H1 (cell line): Measurements from ENCODE around the gene CDCA4. TPM values are rescaled to one million over a fixed set of nuclear protein-coding genes. Genes with fewer than 3 reads are reported as not detected.

Source experiments
- CTCF ChIA-PET: fragments of 300-600 bp; sonication (Branson Sonifier 250); formaldehyde crosslinking; loops from one replicate; lab custom pipeline; 2021; ENCODE audit not compliant: partially characterized antibody; lab: Charles Lee
- POLR2A ChIA-PET: fragments of 300-600 bp; sonication (Branson Sonifier 250); formaldehyde crosslinking; loops from one replicate; lab custom pipeline; 2021; ENCODE audit warnings: inconsistent platforms; ENCODE audit not compliant: partially characterized antibody; lab: Charles Lee
- DNase-seq, 2 experiments: peaks; one replicate each; pipeline versions ENCODE4 v3.0.0 to v3.0.0-alpha.2; 2010 to 2022; ENCODE audit warnings: low spot score in 2 of 2, low read depth in 1 of 2, mixed read lengths in 1 of 2
- FAIRE-seq: peaks from 2 replicates; lab custom pipeline; 2011; peaks lifted over from hg19 to GRCh38; lab: Jason Lieb, UNC
- H2AFZ ChIP-seq: 2 replicates; pipeline ENCODE4 v1.8.1; 2012; ENCODE audit warnings: low read length, inconsistent platforms
- H2AK5ac ChIP-seq: 2 replicates; pipeline ENCODE4 v1.6.1; 2013; ENCODE audit warnings: low read depth, low read length
- H2BK120ac ChIP-seq: replicated peaks from 2 replicates; pipeline ENCODE3; 2013; ENCODE audit warnings: low read depth, low read length, inconsistent platforms
- H2BK12ac ChIP-seq: 2 replicates; pipeline ENCODE4 v1.6.1; 2013; ENCODE audit warnings: low read depth, low read length
- H2BK15ac ChIP-seq: 2 replicates; pipeline ENCODE4 v1.6.1; 2013; ENCODE audit warnings: low read length
- H2BK20ac ChIP-seq: 2 replicates; pipeline ENCODE4 v1.6.1; 2013; ENCODE audit warnings: low read length
- H2BK5ac ChIP-seq: 2 replicates; pipeline ENCODE4 v1.6.1; 2013; ENCODE audit warnings: low read depth, low read length
- H3K14ac ChIP-seq: 2 replicates; pipeline ENCODE4 v1.6.1; 2013; ENCODE audit warnings: inconsistent platforms; ENCODE audit not compliant: insufficient read length
- H3K18ac ChIP-seq: 2 replicates; pipeline ENCODE4 v1.6.1; 2013; ENCODE audit warnings: low read length; ENCODE audit errors: extremely low read depth
- H3K23ac ChIP-seq: 2 replicates; pipeline ENCODE4 v1.6.1; 2013; ENCODE audit warnings: inconsistent platforms; ENCODE audit not compliant: insufficient read length
- H3K23me2 ChIP-seq: 2 replicates; pipeline ENCODE4 v1.6.1; 2013; ENCODE audit warnings: low read depth, low read length
- H3K27ac ChIP-seq: 2 replicates; pipeline ENCODE4 v1.6.1; 2011; ENCODE audit warnings: low read depth, low read length, inconsistent platforms
- H3K27me3 ChIP-seq, 4 experiments: replicated peaks in 1 of 4; 1 replicate in 1 of 4; 2 replicates in 3 of 4; pipeline versions ENCODE4 v1.6.1 to v1.8.1; 2011 to 2013; ENCODE audit warnings: low read length in 3 of 4, mild to moderate bottlenecking in 3 of 4, inconsistent platforms in 2 of 4, mixed read lengths in 2 of 4, moderate library complexity in 1 of 4; ENCODE audit not compliant: control insufficient read depth in 3 of 4, insufficient read depth in 3 of 4; ENCODE audit errors: extremely low read depth in 1 of 4
- H3K36me3 ChIP-seq, 4 experiments: 2 replicates each; pipeline versions ENCODE4 v1.6.1 to v1.8.1; 2011 to 2013; ENCODE audit warnings: mild to moderate bottlenecking in 4 of 4, low read length in 3 of 4, moderate library complexity in 2 of 4, control low read depth in 1 of 4, inconsistent platforms in 1 of 4; ENCODE audit not compliant: insufficient read depth in 4 of 4, control insufficient read depth in 2 of 4
- H3K4ac ChIP-seq: replicated peaks from 2 replicates; pipeline ENCODE3; 2013; ENCODE audit warnings: low read length, low read depth, mixed read lengths, inconsistent platforms; ENCODE audit not compliant: insufficient read length
- H3K4me1 ChIP-seq, 4 experiments: replicated peaks in 1 of 4; 1 replicate in 1 of 4; 2 replicates in 3 of 4; pipeline versions ENCODE4 v1.6.1 to v1.8.1; 2011 to 2013; ENCODE audit warnings: low read length in 3 of 4, inconsistent platforms in 2 of 4, mixed read lengths in 1 of 4; ENCODE audit not compliant: insufficient read depth in 4 of 4, control insufficient read depth in 3 of 4
- H3K4me2 ChIP-seq, 2 experiments: 2 replicates each; pipeline versions ENCODE4 v1.6.1 to v1.8.1; 2011 to 2013; ENCODE audit warnings: low read depth in 2 of 2, low read length in 2 of 2, control low read depth in 1 of 2, inconsistent platforms in 1 of 2, mild to moderate bottlenecking in 1 of 2; ENCODE audit not compliant: insufficient read depth in 1 of 2
- H3K4me3 ChIP-seq, 4 experiments: fragments of 200-600, 300-600 bp in 1 of 4; sonication (generic), shearing (Covaris generic), sonication (Bioruptor Twin) in 1 of 4; 2 replicates each; pipeline versions ENCODE4 v1.5.1 to v1.8.1; 2011 to 2016; ENCODE audit warnings: low read length in 4 of 4, low read depth in 3 of 4, control low read depth in 2 of 4, inconsistent platforms in 2 of 4, mild to moderate bottlenecking in 2 of 4, mixed read lengths in 1 of 4, moderate library complexity in 1 of 4; ENCODE audit not compliant: insufficient read depth in 2 of 4; ENCODE audit errors: extremely low read depth in 1 of 4
- H3K56ac ChIP-seq: replicated peaks from 2 replicates; pipeline ENCODE3; 2013; ENCODE audit warnings: low read depth, mild to moderate bottlenecking, mixed read lengths, low read length, inconsistent platforms; ENCODE audit not compliant: insufficient read length
- H3K79me1 ChIP-seq: 2 replicates; pipeline ENCODE4 v1.6.1; 2013; ENCODE audit warnings: low read depth, low read length, control low read depth
- H3K79me2 ChIP-seq, 2 experiments: 2 replicates each; pipeline versions ENCODE4 v1.6.1 to v1.8.1; 2012 to 2013; ENCODE audit warnings: low read length in 2 of 2, mild to moderate bottlenecking in 2 of 2, inconsistent platforms in 1 of 2; ENCODE audit not compliant: insufficient read depth in 2 of 2, control insufficient read depth in 1 of 2
- H3K9ac ChIP-seq, 4 experiments: replicated peaks in 1 of 4; 1 replicate in 1 of 4; 2 replicates in 3 of 4; pipeline versions ENCODE4 v1.6.1 to v1.8.1; 2011 to 2013; ENCODE audit warnings: low read depth in 3 of 4, low read length in 3 of 4, control low read depth in 2 of 4, mild to moderate bottlenecking in 2 of 4, moderate library complexity in 2 of 4, inconsistent platforms in 1 of 4; ENCODE audit errors: extremely low read depth in 1 of 4
- H3K9me3 ChIP-seq, 2 experiments: 2 replicates each; pipeline versions ENCODE4 v1.6.1 to v1.8.1; 2012 to 2013; ENCODE audit warnings: mild to moderate bottlenecking in 2 of 2, moderate library complexity in 2 of 2, control low read depth in 1 of 2, inconsistent platforms in 1 of 2, low read depth in 1 of 2, low read length in 1 of 2, mixed read lengths in 1 of 2; ENCODE audit not compliant: insufficient read depth in 2 of 2
- H4K20me1 ChIP-seq, 2 experiments: replicated peaks in 1 of 2; 2 replicates each; pipeline versions ENCODE3 to v1.8.1; 2011 to 2013; ENCODE audit warnings: inconsistent platforms in 2 of 2, low read length in 2 of 2, mild to moderate bottlenecking in 1 of 2; ENCODE audit not compliant: insufficient read depth in 2 of 2, control insufficient read depth in 1 of 2
- H4K5ac ChIP-seq: 2 replicates; pipeline ENCODE4 v1.6.1; 2013; ENCODE audit warnings: low read length, low read depth, mixed read lengths, inconsistent platforms; ENCODE audit not compliant: insufficient read length
- H4K8ac ChIP-seq: 2 replicates; pipeline ENCODE4 v1.8.0; 2013; ENCODE audit warnings: mild to moderate bottlenecking, moderate library complexity, low read length, inconsistent platforms; ENCODE audit not compliant: insufficient read depth; ENCODE audit errors: extremely low read depth
- H4K91ac ChIP-seq: replicated peaks from 2 replicates; pipeline ENCODE3; 2013; ENCODE audit warnings: low read length, mixed read lengths, inconsistent platforms; ENCODE audit not compliant: insufficient read length
- POLR2AphosphoS5 ChIP-seq: IDR thresholded peaks from 2 replicates; pipeline ENCODE4 v1.6.1; 2011; ENCODE audit warnings: low read depth, low read length
- WGBS, 2 experiments: shearing (Covaris generic) in 1 of 2; methylation state at CpG; one replicate each; pipeline versions ENCODE4 v1.1.6 to v1.1.7; 2013 to 2015; ENCODE audit warnings: low lambda C conversion rate in 2 of 2, mixed read lengths in 2 of 2, inconsistent platforms in 1 of 2, low coverage in 1 of 2, missing lambda C conversion rate in 1 of 2; ENCODE audit not compliant: insufficient replicate concordance in 2 of 2, insufficient coverage in 1 of 2, insufficient read length in 1 of 2; ENCODE audit errors: extremely low coverage in 1 of 2, missing lambda C conversion rate in 1 of 2; 5-methylcytosine and 5-hydroxymethylcytosine counted together
- polyA plus RNA-seq, 7 experiments: library from polyadenylated mRNA; depleted of rRNA in 3 of 7; stranded (reverse) in 5 of 7; unstranded in 2 of 7; fragments of >200 nt in 5 of 7; fragments of 200-250 nt in 2 of 7; gene quantifications; 1 replicate in 5 of 7; 2 replicates in 1 of 7; 4 replicates in 1 of 7; pipeline versions ENCODE4 v1.2.1 to v1.2.3, GENCODE V29; 2011 to 2013; ENCODE audit warnings: missing spikeins in 2 of 7, mixed read lengths in 2 of 7
- total RNA-seq: library from RNA; stranded (reverse); fragmentation: NEBNext Ultra II Directional; extraction: Animal tissue kit (Norgen Biotek cat#: 25700); gene quantifications from 2 replicates; pipeline ENCODE4 v1.2.1, GENCODE V29; 2021

Gene CDCA4
- total and polyA plus RNA-seq, 2 of the 8 experiments (the other 6 are each of a cell fraction or from before 2014, with no cell fraction given), result 49.9 to 62.4 TPM

DNA sequence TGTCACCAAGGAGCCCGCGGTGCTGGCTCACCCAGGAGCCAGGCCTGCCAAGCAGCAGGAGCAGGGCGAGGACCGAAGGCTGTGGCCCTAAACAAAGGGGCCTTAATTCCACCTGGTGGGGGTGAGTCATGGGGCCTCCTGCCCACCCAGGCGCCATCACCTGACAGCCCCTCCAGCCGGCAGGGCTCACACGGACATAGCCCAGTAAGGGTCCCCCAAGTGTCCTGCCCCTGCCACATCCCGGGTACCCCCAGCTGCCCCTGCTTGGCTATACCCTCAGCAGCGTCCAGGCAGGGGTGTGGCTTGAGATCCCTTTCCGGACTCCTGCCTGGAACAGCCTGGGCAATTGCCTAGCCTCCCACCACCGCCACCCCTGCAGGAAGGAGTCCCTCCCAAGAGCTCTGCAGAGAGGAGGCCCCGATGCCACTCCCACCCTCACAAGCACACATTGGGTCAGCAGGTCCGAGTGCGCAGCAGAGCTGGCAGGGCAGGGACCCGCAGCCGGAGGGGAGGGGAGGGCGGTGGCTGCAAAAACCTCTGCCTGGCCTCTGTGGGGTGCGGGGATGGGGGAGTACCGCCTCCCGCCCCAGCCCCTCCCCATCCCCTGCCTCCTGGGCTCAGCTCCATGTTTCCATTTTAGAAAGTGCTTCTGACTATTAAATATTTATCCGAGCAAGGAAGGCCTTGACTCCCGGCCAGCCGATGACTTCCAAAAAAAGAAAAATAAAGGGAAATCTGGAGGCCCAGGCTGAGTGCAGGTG lies 47.3 kb downstream of the CDCA4 start:
- no peak for FAIRE-seq
- Histone ChIP-seq H4K5ac (no peak overlapping the region), H3K4me2 (no peak overlapping the region)

More for the DNA sequence above, 47.3 kb downstream of the CDCA4 start:
- Histone ChIP-seq H2AK5ac (no peak overlapping the region), H4K91ac (no peak overlapping the region), H3K4me3 (no peak overlapping the region), H2BK5ac (no peak overlapping the region), H2BK120ac (no peak overlapping the region), H3K4ac (no peak overlapping the region), H3K79me1 (no peaks in the 10 kb centered on the region), H2BK20ac (no peak overlapping the region), H2BK15ac (no peak overlapping the region), H3K56ac (no peak overlapping the region), H3K79me2 (no peaks in the 10 kb centered on the region), H4K20me1 (peaks cover 4 to 5% of the 10 kb centered on the region in 2 experiments), H2BK12ac (peak overlapping the region; percentile 50; the same call in 1 of the 2 replicates), H3K14ac (no peak overlapping the region), H3K9ac (no peak overlapping the region), H3K4me1 (peaks cover 0 to 14% (median 7%) of the 10 kb centered on the region in 4 experiments; a peak in 5 of 7 replicates), H4K8ac (no peak overlapping the region), H3K36me3 (no peaks in the 10 kb centered on the region), H3K27ac (no peak overlapping the region), H3K23me2 (peaks cover 7% of the 10 kb centered on the region; the same call in 1 of the 2 replicates), H3K23ac (no peak overlapping the region), H3K18ac (no peak overlapping the region), H2AFZ (no peak overlapping the region), H3K9me3 (no peaks in the 10 kb centered on the region), H3K27me3 (peaks cover 15 to 20% (median 18%) of the 10 kb centered on the region in 4 experiments)
- CTCF ChIA-PET, result interaction anchor here (0.7 to 11.5 kb wide), 13 partner anchors 35 to 108 kb away, joined by 3 to 161 read pairs (median 4); no protein-coding TSS in a partner anchor
- peak in 1 of 2 experiments; percentile 57 for DNase-seq
- POLR2A ChIA-PET, result no interaction called here
- WGBS, 2 experiments, result 75% methylated on average over 18 of the region's 23 CpGs; no CpG with 5 or more reads in 1 of the 2 experiments
- TF ChIP-seq POLR2AphosphoS5, result no peak
